Measurements from ENCODE around the gene FNDC11.
"Not testable (repeated sequence)": the region's sequence is repeated elsewhere in the genome, so short reads cannot be mapped to it uniquely, and the experiment has no call there.

The FNDC11 gene

GRCh38 chr20:63567386-63568169 is 13.6 kb downstream of the FNDC11 start:
- no peak for DNase-seq

GRCh38 chr20:63568170-63568981 is 14.4 kb downstream of the FNDC11 start:
- DNase-seq = no peak

- no peak for DNase-seq
These were observed 15.3 kb downstream of the FNDC11 start for GRCh38 chr20:63568986-63569949.

- DNase-seq = no peak
These were observed 16.5 kb downstream of the FNDC11 start for GRCh38 chr20:63570281-63571086.

GRCh38 chr20:63571087-63571478 is 17.1 kb downstream of the FNDC11 start:
- not testable (repeated sequence) for DNase-seq

GRCh38 chr20:63572071-63572787 is 18.3 kb downstream of the FNDC11 start:
- DNase-seq = no peak

- no peak for DNase-seq
These were observed 19.1 kb downstream of the FNDC11 start for GRCh38 chr20:63572788-63573646.

- no peak for DNase-seq
These were observed 19.7 kb downstream of the FNDC11 start for GRCh38 chr20:63573647-63574131.

- DNase-seq = no peak
These were observed 20.3 kb downstream of the FNDC11 start, which contains the start of gene HELZ2 for GRCh38 chr20:63574156-63574828. Gene HELZ2, minus strand, starts transcription at chr20:63574239. Its CDS starts 1,854 bp downstream, at chr20:63572385.

- no peak for DNase-seq
These were observed 21.1 kb downstream of the FNDC11 start for GRCh38 chr20:63574829-63575743.

- DNase-seq = no peak
These were observed 22.4 kb downstream of the FNDC11 start for GRCh38 chr20:63576311-63576710.

GRCh38 chr20:63577317-63577894 is 23.4 kb downstream of the FNDC11 start:
- DNase-seq = peak; percentile 15

GRCh38 chr20:63578224-63579016 is 24.5 kb downstream of the FNDC11 start:
- DNase-seq = no peak

- DNase-seq = no peak
These were observed 25.2 kb downstream of the FNDC11 start for GRCh38 chr20:63579017-63579694.

- DNase-seq = peak; percentile 47
These were observed 27.0 kb downstream of the FNDC11 start for GRCh38 chr20:63580796-63581461.

Measured in DMS153 (cell line).